H1 (cell line): ENCODE data around the gene PCCA. TPM values are rescaled to one million over a fixed set of nuclear protein-coding genes. Genes with fewer than 3 reads are reported as not detected.

Experiments used
- CTCF ChIA-PET: fragments of 300-600 bp; sonication (Branson Sonifier 250); formaldehyde crosslinking; loops from one replicate; lab custom pipeline; 2021; ENCODE audit not compliant: partially characterized antibody; lab: Charles Lee
- POLR2A ChIA-PET: fragments of 300-600 bp; sonication (Branson Sonifier 250); formaldehyde crosslinking; loops from one replicate; lab custom pipeline; 2021; ENCODE audit warnings: inconsistent platforms; ENCODE audit not compliant: partially characterized antibody; lab: Charles Lee
- DNase-seq, 2 experiments: peaks; one replicate each; pipeline versions ENCODE4 v3.0.0 to v3.0.0-alpha.2; 2010 to 2022; ENCODE audit warnings: low spot score in 2 of 2, low read depth in 1 of 2, mixed read lengths in 1 of 2
- FAIRE-seq: peaks from 2 replicates; lab custom pipeline; 2011; peaks lifted over from hg19 to GRCh38; lab: Jason Lieb, UNC
- H2AFZ ChIP-seq: 2 replicates; pipeline ENCODE4 v1.8.1; 2012; ENCODE audit warnings: low read length, inconsistent platforms
- H2AK5ac ChIP-seq: 2 replicates; pipeline ENCODE4 v1.6.1; 2013; ENCODE audit warnings: low read depth, low read length
- H2BK120ac ChIP-seq: replicated peaks from 2 replicates; pipeline ENCODE3; 2013; ENCODE audit warnings: low read depth, low read length, inconsistent platforms
- H2BK12ac ChIP-seq: 2 replicates; pipeline ENCODE4 v1.6.1; 2013; ENCODE audit warnings: low read depth, low read length
- H2BK15ac ChIP-seq: 2 replicates; pipeline ENCODE4 v1.6.1; 2013; ENCODE audit warnings: low read length
- H2BK20ac ChIP-seq: 2 replicates; pipeline ENCODE4 v1.6.1; 2013; ENCODE audit warnings: low read length
- H2BK5ac ChIP-seq: 2 replicates; pipeline ENCODE4 v1.6.1; 2013; ENCODE audit warnings: low read depth, low read length
- H3K14ac ChIP-seq: 2 replicates; pipeline ENCODE4 v1.6.1; 2013; ENCODE audit warnings: inconsistent platforms; ENCODE audit not compliant: insufficient read length
- H3K18ac ChIP-seq: 2 replicates; pipeline ENCODE4 v1.6.1; 2013; ENCODE audit warnings: low read length; ENCODE audit errors: extremely low read depth
- H3K23ac ChIP-seq: 2 replicates; pipeline ENCODE4 v1.6.1; 2013; ENCODE audit warnings: inconsistent platforms; ENCODE audit not compliant: insufficient read length
- H3K23me2 ChIP-seq: 2 replicates; pipeline ENCODE4 v1.6.1; 2013; ENCODE audit warnings: low read depth, low read length
- H3K27ac ChIP-seq: 2 replicates; pipeline ENCODE4 v1.6.1; 2011; ENCODE audit warnings: low read depth, low read length, inconsistent platforms
- H3K27me3 ChIP-seq, 4 experiments: replicated peaks in 1 of 4; 1 replicate in 1 of 4; 2 replicates in 3 of 4; pipeline versions ENCODE4 v1.6.1 to v1.8.1; 2011 to 2013; ENCODE audit warnings: low read length in 3 of 4, mild to moderate bottlenecking in 3 of 4, inconsistent platforms in 2 of 4, mixed read lengths in 2 of 4, moderate library complexity in 1 of 4; ENCODE audit not compliant: control insufficient read depth in 3 of 4, insufficient read depth in 3 of 4; ENCODE audit errors: extremely low read depth in 1 of 4
- H3K36me3 ChIP-seq, 4 experiments: 2 replicates each; pipeline versions ENCODE4 v1.6.1 to v1.8.1; 2011 to 2013; ENCODE audit warnings: mild to moderate bottlenecking in 4 of 4, low read length in 3 of 4, moderate library complexity in 2 of 4, control low read depth in 1 of 4, inconsistent platforms in 1 of 4; ENCODE audit not compliant: insufficient read depth in 4 of 4, control insufficient read depth in 2 of 4
- H3K4ac ChIP-seq: replicated peaks from 2 replicates; pipeline ENCODE3; 2013; ENCODE audit warnings: low read length, low read depth, mixed read lengths, inconsistent platforms; ENCODE audit not compliant: insufficient read length
- H3K4me1 ChIP-seq, 4 experiments: replicated peaks in 1 of 4; 1 replicate in 1 of 4; 2 replicates in 3 of 4; pipeline versions ENCODE4 v1.6.1 to v1.8.1; 2011 to 2013; ENCODE audit warnings: low read length in 3 of 4, inconsistent platforms in 2 of 4, mixed read lengths in 1 of 4; ENCODE audit not compliant: insufficient read depth in 4 of 4, control insufficient read depth in 3 of 4
- H3K4me2 ChIP-seq, 2 experiments: 2 replicates each; pipeline versions ENCODE4 v1.6.1 to v1.8.1; 2011 to 2013; ENCODE audit warnings: low read depth in 2 of 2, low read length in 2 of 2, control low read depth in 1 of 2, inconsistent platforms in 1 of 2, mild to moderate bottlenecking in 1 of 2; ENCODE audit not compliant: insufficient read depth in 1 of 2
- H3K4me3 ChIP-seq, 4 experiments: fragments of 200-600, 300-600 bp in 1 of 4; sonication (generic), shearing (Covaris generic), sonication (Bioruptor Twin) in 1 of 4; 2 replicates each; pipeline versions ENCODE4 v1.5.1 to v1.8.1; 2011 to 2016; ENCODE audit warnings: low read length in 4 of 4, low read depth in 3 of 4, control low read depth in 2 of 4, inconsistent platforms in 2 of 4, mild to moderate bottlenecking in 2 of 4, mixed read lengths in 1 of 4, moderate library complexity in 1 of 4; ENCODE audit not compliant: insufficient read depth in 2 of 4; ENCODE audit errors: extremely low read depth in 1 of 4
- H3K56ac ChIP-seq: replicated peaks from 2 replicates; pipeline ENCODE3; 2013; ENCODE audit warnings: low read depth, mild to moderate bottlenecking, mixed read lengths, low read length, inconsistent platforms; ENCODE audit not compliant: insufficient read length
- H3K79me1 ChIP-seq: 2 replicates; pipeline ENCODE4 v1.6.1; 2013; ENCODE audit warnings: low read depth, low read length, control low read depth
- H3K79me2 ChIP-seq, 2 experiments: 2 replicates each; pipeline versions ENCODE4 v1.6.1 to v1.8.1; 2012 to 2013; ENCODE audit warnings: low read length in 2 of 2, mild to moderate bottlenecking in 2 of 2, inconsistent platforms in 1 of 2; ENCODE audit not compliant: insufficient read depth in 2 of 2, control insufficient read depth in 1 of 2
- H3K9ac ChIP-seq, 4 experiments: replicated peaks in 1 of 4; 1 replicate in 1 of 4; 2 replicates in 3 of 4; pipeline versions ENCODE4 v1.6.1 to v1.8.1; 2011 to 2013; ENCODE audit warnings: low read depth in 3 of 4, low read length in 3 of 4, control low read depth in 2 of 4, mild to moderate bottlenecking in 2 of 4, moderate library complexity in 2 of 4, inconsistent platforms in 1 of 4; ENCODE audit errors: extremely low read depth in 1 of 4
- H3K9me3 ChIP-seq, 2 experiments: 2 replicates each; pipeline versions ENCODE4 v1.6.1 to v1.8.1; 2012 to 2013; ENCODE audit warnings: mild to moderate bottlenecking in 2 of 2, moderate library complexity in 2 of 2, control low read depth in 1 of 2, inconsistent platforms in 1 of 2, low read depth in 1 of 2, low read length in 1 of 2, mixed read lengths in 1 of 2; ENCODE audit not compliant: insufficient read depth in 2 of 2
- H4K20me1 ChIP-seq, 2 experiments: replicated peaks in 1 of 2; 2 replicates each; pipeline versions ENCODE3 to v1.8.1; 2011 to 2013; ENCODE audit warnings: inconsistent platforms in 2 of 2, low read length in 2 of 2, mild to moderate bottlenecking in 1 of 2; ENCODE audit not compliant: insufficient read depth in 2 of 2, control insufficient read depth in 1 of 2
- H4K5ac ChIP-seq: 2 replicates; pipeline ENCODE4 v1.6.1; 2013; ENCODE audit warnings: low read length, low read depth, mixed read lengths, inconsistent platforms; ENCODE audit not compliant: insufficient read length
- H4K8ac ChIP-seq: 2 replicates; pipeline ENCODE4 v1.8.0; 2013; ENCODE audit warnings: mild to moderate bottlenecking, moderate library complexity, low read length, inconsistent platforms; ENCODE audit not compliant: insufficient read depth; ENCODE audit errors: extremely low read depth
- H4K91ac ChIP-seq: replicated peaks from 2 replicates; pipeline ENCODE3; 2013; ENCODE audit warnings: low read length, mixed read lengths, inconsistent platforms; ENCODE audit not compliant: insufficient read length
- BACH1 ChIP-seq: IDR thresholded peaks from 2 replicates; pipeline ENCODE4 v1.6.1; 2012; ENCODE audit warnings: low read length, improper control_type of control experiment
- HDAC2 ChIP-seq, 2 experiments: fragments of 300-600 bp in 1 of 2; sonication (generic) in 1 of 2; IDR thresholded peaks; 2 replicates each; pipeline ENCODE4 v1.6.1; 2011 to 2012; ENCODE audit warnings: low read depth in 2 of 2, low read length in 2 of 2, mild to moderate bottlenecking in 2 of 2, moderate library complexity in 2 of 2, borderline replicate concordance in 1 of 2, inconsistent platforms in 1 of 2
- KDM4A ChIP-seq: IDR thresholded peaks from one replicate; pipeline ENCODE4 v1.7.1; 2012; ENCODE audit warnings: low read depth, mild to moderate bottlenecking, moderate library complexity, low read length, inconsistent platforms; ENCODE audit not compliant: severe bottlenecking
- NANOG ChIP-seq: IDR thresholded peaks from 2 replicates; pipeline ENCODE4 v1.6.1; 2011; ENCODE audit warnings: low read length, low read depth, mild to moderate bottlenecking, inconsistent platforms; ENCODE audit not compliant: insufficient read depth, poor library complexity, severe bottlenecking
- SIX5 ChIP-seq: IDR thresholded peaks from 2 replicates; pipeline ENCODE4 v1.6.1; 2011; ENCODE audit warnings: mild to moderate bottlenecking, low read depth, low read length
- YY1 ChIP-seq: IDR thresholded peaks from 2 replicates; pipeline ENCODE4 v1.6.1; 2011; ENCODE audit warnings: low read depth, mild to moderate bottlenecking, low read length
- ZNF274 ChIP-seq: IDR thresholded peaks from 2 replicates; pipeline ENCODE4 v1.7.0; 2012; ENCODE audit warnings: low read length, borderline replicate concordance; ENCODE audit errors: extremely low read depth
- WGBS, 2 experiments: shearing (Covaris generic) in 1 of 2; methylation state at CpG; one replicate each; pipeline versions ENCODE4 v1.1.6 to v1.1.7; 2013 to 2015; ENCODE audit warnings: low lambda C conversion rate in 2 of 2, mixed read lengths in 2 of 2, inconsistent platforms in 1 of 2, low coverage in 1 of 2, missing lambda C conversion rate in 1 of 2; ENCODE audit not compliant: insufficient replicate concordance in 2 of 2, insufficient coverage in 1 of 2, insufficient read length in 1 of 2; ENCODE audit errors: extremely low coverage in 1 of 2, missing lambda C conversion rate in 1 of 2; 5-methylcytosine and 5-hydroxymethylcytosine counted together
- polyA plus RNA-seq, 7 experiments: library from polyadenylated mRNA; depleted of rRNA in 3 of 7; stranded (reverse) in 5 of 7; unstranded in 2 of 7; fragments of >200 nt in 5 of 7; fragments of 200-250 nt in 2 of 7; gene quantifications; 1 replicate in 5 of 7; 2 replicates in 1 of 7; 4 replicates in 1 of 7; pipeline versions ENCODE4 v1.2.1 to v1.2.3, GENCODE V29; 2011 to 2013; ENCODE audit warnings: missing spikeins in 2 of 7, mixed read lengths in 2 of 7
- total RNA-seq: library from RNA; stranded (reverse); fragmentation: NEBNext Ultra II Directional; extraction: Animal tissue kit (Norgen Biotek cat#: 25700); gene quantifications from 2 replicates; pipeline ENCODE4 v1.2.1, GENCODE V29; 2021
- TF ChIP-seq, protein P1 (sequence below): IDR thresholded peaks from 2 replicates; pipeline ENCODE4 v1.6.1; 2012; ENCODE audit warnings: inconsistent platforms

Gene PCCA
- total and polyA plus RNA-seq, 2 of the 8 experiments (the other 6 are each of a cell fraction or from before 2014, with no cell fraction given) = 18.4 to 49.8 TPM

DNA sequence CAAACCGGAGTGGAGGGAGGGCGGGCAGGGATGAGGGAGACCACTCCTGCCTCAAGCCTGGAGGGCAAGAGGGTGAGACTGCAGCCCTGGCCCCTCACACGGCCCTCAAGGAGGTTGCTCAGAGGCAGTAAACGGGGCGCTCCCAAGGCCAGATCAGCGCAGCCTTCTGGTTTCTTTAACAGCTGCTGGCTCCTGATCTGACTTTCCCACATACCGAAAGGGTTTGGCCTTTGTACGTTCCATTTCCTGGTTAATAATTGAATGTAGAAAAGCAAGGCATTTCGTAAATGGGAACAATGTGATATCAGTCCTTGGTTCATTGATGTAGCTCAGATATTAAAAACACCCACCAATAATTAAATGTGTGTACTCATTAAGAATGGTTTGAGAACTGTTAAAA lies 428.2 kb downstream of the PCCA start:
- WGBS, 2 experiments = 92% methylated on average over 9 of the region's 9 CpGs; no CpG with 5 or more reads in 1 of the 2 experiments
- Histone ChIP-seq H3K79me1 (no peaks in the 10 kb centered on the region), H3K27ac (no peak overlapping the region), H2AFZ (no peak overlapping the region), H3K23me2 (no peaks in the 10 kb centered on the region), H4K91ac (no peak overlapping the region), H3K9me3 (no peaks in the 10 kb centered on the region), H3K4ac (no peak overlapping the region), H3K9ac (no peak overlapping the region), H3K4me1 (peaks cover 0 to 20% (median 13%) of the 10 kb centered on the region in 4 experiments; a peak in 6 of 7 replicates), H4K20me1 (no peaks in the 10 kb centered on the region), H3K4me2 (no peak overlapping the region), H3K23ac (no peak overlapping the region), H2BK15ac (no peak overlapping the region), H3K56ac (no peak overlapping the region), H2BK12ac (no peak overlapping the region), H2BK20ac (no peak overlapping the region), H3K18ac (no peak overlapping the region), H3K14ac (no peak overlapping the region), H2BK5ac (no peak overlapping the region), H2AK5ac (no peak overlapping the region), H4K8ac (no peak overlapping the region), H3K79me2 (no peaks in the 10 kb centered on the region), H2BK120ac (no peak overlapping the region), H3K4me3 (no peak overlapping the region), H4K5ac (no peak overlapping the region), H3K36me3 (no peaks in the 10 kb centered on the region), H3K27me3 (no peaks in the 10 kb centered on the region)
- TF ChIP-seq KDM4A = no peak
- TF ChIP-seq YY1 = no peak
- TF ChIP-seq HDAC2 (IDR thresholded peaks at IDR 0.05; ENCODE audit: borderline replicate concordance in 1 of 2, low read depth in 2 of 2, low read length in 2 of 2) = no peak
- no peak for TF ChIP-seq NANOG
- TF ChIP-seq, protein P1, sequence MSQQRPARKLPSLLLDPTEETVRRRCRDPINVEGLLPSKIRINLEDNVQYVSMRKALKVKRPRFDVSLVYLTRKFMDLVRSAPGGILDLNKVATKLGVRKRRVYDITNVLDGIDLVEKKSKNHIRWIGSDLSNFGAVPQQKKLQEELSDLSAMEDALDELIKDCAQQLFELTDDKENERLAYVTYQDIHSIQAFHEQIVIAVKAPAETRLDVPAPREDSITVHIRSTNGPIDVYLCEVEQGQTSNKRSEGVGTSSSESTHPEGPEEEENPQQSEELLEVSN = no peak
- TF ChIP-seq ZNF274 = no peak
- no peak for TF ChIP-seq SIX5
- TF ChIP-seq BACH1 = no peak
- FAIRE-seq (no peak), DNase-seq (no peak)
- CTCF ChIA-PET = interaction anchor here (0.5 to 1.1 kb wide), 7 partner anchors 9 to 74 kb away, joined by 3 to 4 read pairs (median 3); no protein-coding TSS in a partner anchor
- POLR2A ChIA-PET = no interaction called here
